Panc1 (cell line): ENCODE results near the gene SEC14L5. TPM values are rescaled to one million over a fixed set of nuclear protein-coding genes. Genes with fewer than 3 reads are reported as not detected.

Source experiments
- ATAC-seq: fragments of 200-7000 bp; cut with Tn5 transposase; 2 replicates; pipeline ENCODE4 v1.9.1; 2020; ENCODE audit warnings: mild to moderate bottlenecking, moderate library complexity
- BruUV-seq: library from RNA; stranded (reverse); fragments of 400-500 nt; replicated peaks from 2 replicates; lab custom pipeline; 2021; lab: Mats Ljungman, UMichigan
- CTCF ChIA-PET: fragments of 300-600 bp; sonication (Branson Sonifier 250); formaldehyde crosslinking; loops from one replicate; lab custom pipeline; 2022; ENCODE audit warnings: antibody characterized with exemption; lab: Charles Lee
- POLR2A ChIA-PET: fragments of 300-600 bp; sonication (Branson Sonifier 250); formaldehyde crosslinking; loops from one replicate; lab custom pipeline; 2022; ENCODE audit warnings: antibody characterized with exemption; lab: Charles Lee
- DNase-seq: peaks from one replicate; pipeline ENCODE4 v3.0.0-alpha.2; 2010; ENCODE audit warnings: low read depth, low spot score
- H3K27ac ChIP-seq: 2 replicates; pipeline ENCODE4 v1.5.1; 2011; ENCODE audit warnings: mild to moderate bottlenecking, low read length, inconsistent platforms
- H3K27me3 ChIP-seq: fragments of 200-500 bp; sonication (Bioruptor generic); 2 replicates; pipeline ENCODE4 v1.6.0; 2014; ENCODE audit warnings: low read length, inconsistent platforms; ENCODE audit not compliant: control insufficient read depth, insufficient read depth
- H3K36me3 ChIP-seq: fragments of 200-500 bp; sonication (Bioruptor generic); 2 replicates; pipeline ENCODE4 v1.5.1; 2014; ENCODE audit warnings: inconsistent platforms, mild to moderate bottlenecking, low read length, moderate library complexity; ENCODE audit not compliant: control insufficient read depth, insufficient read depth
- H3K4me1 ChIP-seq: 2 replicates; pipeline ENCODE4 v1.5.1; 2011; ENCODE audit warnings: inconsistent platforms, mild to moderate bottlenecking, low read length, moderate library complexity; ENCODE audit not compliant: control insufficient read depth, insufficient read depth
- H3K4me3 ChIP-seq, 2 experiments: 2 replicates each; pipeline ENCODE4 v1.5.1; 2011 to 2012; ENCODE audit warnings: low read depth in 2 of 2, low read length in 2 of 2, mild to moderate bottlenecking in 2 of 2, inconsistent platforms in 1 of 2, moderate library complexity in 1 of 2
- H3K9me3 ChIP-seq: fragments of 200-500 bp; sonication (Bioruptor generic); 2 replicates; pipeline ENCODE4 v1.5.1; 2014; ENCODE audit warnings: low read depth, mild to moderate bottlenecking, inconsistent platforms, low read length, moderate library complexity; ENCODE audit not compliant: control insufficient read depth, insufficient read depth
- CTCF ChIP-seq: fragments of 450-650 bp; IDR thresholded peaks from 2 replicates; pipeline ENCODE4 v1.5.1; 2017; ENCODE audit warnings: mild to moderate bottlenecking
- POLR2AphosphoS5 ChIP-seq: IDR thresholded peaks from 2 replicates; pipeline ENCODE4 v1.6.1; 2012; ENCODE audit warnings: mild to moderate bottlenecking, low read depth, low read length, moderate library complexity
- REST ChIP-seq, 2 experiments: IDR thresholded peaks; 2 replicates each; pipeline ENCODE4 v1.6.1; 2011 to 2012; ENCODE audit warnings: low read depth in 2 of 2, control low read depth in 1 of 2, low read length in 1 of 2, mild to moderate bottlenecking in 1 of 2, moderate library complexity in 1 of 2; ENCODE audit not compliant: insufficient read depth in 1 of 2
- SIN3A ChIP-seq: IDR thresholded peaks from 2 replicates; pipeline ENCODE4 v1.6.1; 2012; ENCODE audit warnings: low read depth, mild to moderate bottlenecking, low read length, moderate library complexity, borderline replicate concordance; ENCODE audit not compliant: insufficient read depth
- TCF7L2 ChIP-seq: IDR thresholded peaks from 2 replicates; pipeline ENCODE4 v1.6.1; 2011; ENCODE audit warnings: mild to moderate bottlenecking, low read depth, low read length, inconsistent platforms
- in situ Hi-C: cut with HindIII; loops from 2 replicates; pipeline ENCODE4 v1.10.0; 2016; ENCODE audit warnings: low sequenced_read_pairs, low pct_unique_long_range_greater_than_20kb
- intact Hi-C: fragments of 100-400 bp; cut with micrococcal nuclease; formaldehyde crosslinking; loops from one replicate; pipeline ENCODE4 v1.10.0; 2022; ENCODE audit not compliant: unreplicated experiment
- total RNA-seq: library from RNA; stranded (reverse); gene quantifications from one replicate; pipeline ENCODE4 v1.2.1, GENCODE V29; 2021; ENCODE audit not compliant: unreplicated experiment

SEC14L5 gene
- total RNA-seq, 1 experiment from 2014 or later = 0.26 TPM

- BruUV-seq = no TSS peak
- DNase-seq = no peak
- no peak for ATAC-seq
- TF ChIP-seq CTCF = no peak
- TF ChIP-seq REST (IDR thresholded peaks at IDR 0.05; ENCODE audit: insufficient read depth in 1 of 2, low read depth in 2 of 2, low read length in 1 of 2) = no peak
- TF ChIP-seq SIN3A = no peak
- no peak for TF ChIP-seq POLR2AphosphoS5
- no peak for TF ChIP-seq TCF7L2
- H3K27ac ChIP-seq = no peak overlapping the region
- ChIA-PET POLR2A (no interaction called here), CTCF (no interaction called here)
- no peaks in the 10 kb centered on the region for H3K4me1 ChIP-seq
- in situ Hi-C loops (no loop called here), intact Hi-C loops (no loop called here)
- H3K9me3 ChIP-seq = no peaks in the 10 kb centered on the region
- H3K36me3 ChIP-seq = no peaks in the 10 kb centered on the region
- H3K4me3 ChIP-seq = no peak overlapping the region
- no peaks in the 10 kb centered on the region for H3K27me3 ChIP-seq
These were observed 41.0 kb upstream of the SEC14L5 start for GRCh38 chr16:4917117-4917516.

- no peaks in the 10 kb centered on the region for H3K27me3 ChIP-seq
- in situ Hi-C loops (no loop called here), intact Hi-C loops (no loop called here)
- ATAC-seq = no peak
- POLR2A ChIA-PET = no interaction called here
- no peaks in the 10 kb centered on the region for H3K36me3 ChIP-seq
- H3K27ac ChIP-seq = no peak overlapping the region
- H3K4me1 ChIP-seq = no peaks in the 10 kb centered on the region
- H3K9me3 ChIP-seq = no peaks in the 10 kb centered on the region
- no peak overlapping the region for H3K4me3 ChIP-seq
- TF ChIP-seq POLR2AphosphoS5 (no peak), TCF7L2 (no peak), REST (IDR thresholded peaks at IDR 0.05; ENCODE audit: insufficient read depth in 1 of 2, low read depth in 2 of 2, low read length in 1 of 2) (no peak), SIN3A (no peak), CTCF (no peak)
- DNase-seq = no peak
- CTCF ChIA-PET = no interaction called here
- BruUV-seq = no TSS peak
These were observed 39.3 kb upstream of the SEC14L5 start for GRCh38 chr16:4918781-4919251.
